Urothelium cell line (cell line): ENCODE measurements around the gene IRAK1BP1.
A peak's percentile ranks its signal among the peaks of the same experiment; 100 is the strongest.
"Not testable (repeated sequence)": the region's sequence is repeated elsewhere in the genome, so short reads cannot be mapped to it uniquely, and the experiment has no call there.

ENCODE experiments used
- DNase-seq: peaks from one replicate; pipeline ENCODE4 v3.0.0; 2011; ENCODE audit warnings: low spot score, mixed read lengths
- FAIRE-seq: peaks from 2 replicates; lab custom pipeline; 2011; peaks lifted over from hg19 to GRCh38; lab: Jason Lieb, UNC

The IRAK1BP1 gene, protein sequence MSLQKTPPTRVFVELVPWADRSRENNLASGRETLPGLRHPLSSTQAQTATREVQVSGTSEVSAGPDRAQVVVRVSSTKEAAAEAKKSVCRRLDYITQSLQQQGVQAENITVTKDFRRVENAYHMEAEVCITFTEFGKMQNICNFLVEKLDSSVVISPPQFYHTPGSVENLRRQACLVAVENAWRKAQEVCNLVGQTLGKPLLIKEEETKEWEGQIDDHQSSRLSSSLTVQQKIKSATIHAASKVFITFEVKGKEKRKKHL

DNA sequence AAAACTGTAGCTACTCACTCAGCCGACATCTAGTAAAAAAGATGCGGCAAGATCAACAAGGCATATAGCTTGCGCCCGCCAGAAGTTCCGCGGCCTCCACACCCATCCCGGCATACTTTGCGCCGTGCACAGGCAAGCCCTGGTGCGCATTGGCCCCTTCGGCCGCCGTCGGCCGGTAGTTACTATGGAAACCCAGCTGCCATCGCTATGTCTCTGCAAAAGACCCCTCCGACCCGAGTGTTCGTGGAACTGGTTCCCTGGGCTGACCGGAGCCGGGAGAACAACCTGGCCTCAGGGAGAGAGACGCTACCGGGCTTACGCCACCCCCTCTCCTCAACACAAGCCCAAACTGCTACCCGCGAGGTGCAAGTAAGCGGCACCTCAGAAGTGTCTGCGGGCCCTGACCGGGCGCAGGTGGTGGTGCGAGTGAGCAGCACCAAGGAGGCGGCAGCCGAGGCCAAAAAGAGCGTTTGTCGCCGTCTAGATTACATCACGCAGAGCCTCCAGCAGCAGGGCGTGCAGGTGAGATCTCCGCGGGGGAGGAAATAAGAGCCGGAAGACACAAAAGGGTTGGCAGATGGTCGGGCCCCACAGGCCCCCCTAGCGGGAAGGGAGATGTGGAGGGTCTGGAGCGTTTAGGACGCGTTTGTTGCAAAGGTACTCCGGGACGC lies at the start of gene IRAK1BP1:
Gene IRAK1BP1, plus strand, starts transcription at position 182 of the 671 bp plus-strand sequence. Its CDS starts 26 bp downstream, at position 208.
- DNase-seq (peak; percentile 85), FAIRE-seq (peak; percentile 52)

DNA sequence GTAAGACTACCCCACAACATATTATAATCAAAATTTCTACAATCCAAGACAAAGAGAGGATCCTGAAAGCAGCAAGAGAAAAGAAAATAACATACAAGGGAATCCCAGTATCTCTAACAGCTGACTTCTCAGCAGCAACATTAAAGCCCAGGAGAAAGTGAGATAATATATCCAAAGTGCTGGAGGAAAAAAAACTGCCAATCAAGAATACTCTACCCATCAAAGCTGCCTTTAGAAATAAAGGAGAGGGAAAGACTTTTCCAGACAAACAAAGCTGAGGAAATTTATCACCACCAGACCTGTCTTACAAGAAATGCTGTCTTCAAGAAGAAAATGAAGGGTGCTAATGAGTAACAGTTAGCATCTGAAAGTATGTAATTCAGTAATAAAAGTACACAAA lies 43.3 kb upstream of the IRAK1BP1 start:
- FAIRE-seq, result no peak
- no peak for DNase-seq

DNA sequence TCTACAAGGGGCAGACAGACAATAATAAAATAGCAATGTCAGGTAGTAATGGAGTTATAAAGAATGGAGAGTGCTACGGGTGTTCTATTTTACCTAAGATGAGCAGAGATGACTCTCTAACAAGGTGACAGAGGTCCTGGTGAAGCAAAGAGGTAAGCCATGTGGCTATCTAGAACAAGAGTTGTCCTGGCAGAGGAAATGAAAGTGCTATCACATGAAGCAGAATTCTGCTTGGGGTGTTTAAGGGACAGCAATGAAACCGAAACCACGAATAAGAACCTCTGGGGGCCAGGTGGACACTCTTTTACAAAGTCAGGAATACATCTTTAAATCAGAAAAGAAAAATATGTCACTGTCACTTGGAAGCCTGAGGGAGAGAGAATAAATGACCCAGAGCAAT lies 37.9 kb upstream of the IRAK1BP1 start:
- DNase-seq, result no peak
- no peak for FAIRE-seq

DNA sequence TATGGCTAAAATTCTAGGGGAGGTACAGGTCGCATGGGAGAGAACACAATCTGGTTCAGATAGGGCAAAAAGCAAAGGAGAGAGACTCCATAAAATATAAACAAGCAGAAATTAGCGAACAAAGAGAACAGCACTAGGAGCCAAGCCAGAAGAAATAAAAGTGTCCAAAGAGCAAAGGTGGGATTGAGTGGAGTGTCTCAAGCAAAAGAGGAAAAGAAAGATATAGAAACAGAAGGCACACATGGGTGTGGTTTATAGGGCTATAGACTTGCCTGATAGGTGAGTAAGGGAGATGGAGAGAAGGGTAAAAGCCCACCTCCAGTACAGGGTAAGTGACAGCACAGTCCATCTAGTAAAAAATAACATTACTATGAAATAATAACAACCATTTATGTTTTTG lies 36.5 kb upstream of the IRAK1BP1 start:
- FAIRE-seq, result no peak
- DNase-seq, result no peak

DNA sequence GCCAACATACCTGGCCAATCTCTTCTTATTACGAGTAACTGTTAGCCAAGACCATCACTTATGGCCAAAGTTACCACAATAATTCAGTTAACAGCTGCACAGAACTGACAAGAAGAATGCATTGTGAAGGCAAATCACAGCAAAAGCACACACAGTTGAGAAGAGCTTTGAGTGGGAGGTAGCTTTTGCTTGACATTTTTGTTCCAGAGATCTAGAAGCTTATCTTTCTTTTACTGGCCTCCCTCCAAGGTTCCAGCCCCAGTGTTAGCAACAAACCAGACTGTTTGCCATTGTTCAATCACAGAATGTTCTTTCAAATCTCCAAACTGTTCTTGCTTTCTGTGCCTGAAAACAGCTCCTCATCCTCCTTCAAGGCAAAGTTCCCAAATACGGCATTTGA lies 35.9 kb upstream of the IRAK1BP1 start:
- no peak for FAIRE-seq
- DNase-seq, result no peak

DNA sequence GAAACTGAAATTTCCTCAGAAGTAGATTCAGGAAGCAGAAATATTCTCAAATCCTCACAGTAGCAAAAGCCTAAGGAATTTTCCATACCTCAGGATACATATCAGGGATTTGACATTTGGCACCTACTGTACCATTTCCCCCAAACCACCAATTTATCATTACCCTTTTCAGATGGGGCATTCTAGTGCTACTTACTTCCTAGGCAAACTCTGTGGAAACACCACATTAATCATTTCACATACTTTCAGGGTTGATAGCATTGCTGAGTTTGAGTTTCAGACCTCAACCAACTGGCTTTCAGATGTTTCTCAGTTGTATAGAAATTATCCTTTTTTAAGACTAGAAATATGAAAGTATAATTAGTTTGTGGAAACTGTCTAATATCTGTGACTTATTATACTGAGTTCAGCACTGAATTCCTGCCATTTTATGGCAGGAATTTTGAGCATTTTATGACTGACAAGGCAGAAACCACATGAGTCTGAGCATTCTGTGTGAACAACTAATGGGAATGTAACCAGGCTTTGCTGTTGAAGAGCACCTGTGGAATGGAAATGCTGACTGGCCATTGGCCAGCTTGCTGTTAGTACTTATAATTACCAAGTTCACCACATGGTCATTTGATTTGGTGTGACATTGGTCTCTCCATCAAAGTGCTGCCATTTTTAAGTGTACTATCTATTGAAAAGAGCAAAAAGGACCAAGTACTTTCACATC lies 35.1 kb upstream of the IRAK1BP1 start:
- DNase-seq (no peak), FAIRE-seq (no peak)

DNA sequence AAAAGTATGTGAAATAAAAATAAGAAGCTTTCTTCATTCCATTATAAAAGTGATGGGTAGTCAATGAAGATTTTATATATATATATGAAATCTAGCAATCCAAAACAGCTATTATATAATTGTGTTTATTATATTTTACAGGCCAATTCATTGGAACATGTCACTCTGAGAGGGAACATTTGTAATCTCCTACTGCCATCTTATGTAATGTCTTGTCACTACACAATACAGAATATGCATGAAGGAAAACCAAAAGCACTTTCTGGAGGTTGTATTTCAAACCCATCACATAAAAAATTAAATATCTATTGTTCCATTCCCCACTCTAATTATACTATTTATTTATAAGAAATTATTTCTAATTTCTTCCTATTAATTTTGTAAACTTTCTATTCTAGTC lies 31.5 kb upstream of the IRAK1BP1 start:
- FAIRE-seq (no peak), DNase-seq (no peak)

DNA sequence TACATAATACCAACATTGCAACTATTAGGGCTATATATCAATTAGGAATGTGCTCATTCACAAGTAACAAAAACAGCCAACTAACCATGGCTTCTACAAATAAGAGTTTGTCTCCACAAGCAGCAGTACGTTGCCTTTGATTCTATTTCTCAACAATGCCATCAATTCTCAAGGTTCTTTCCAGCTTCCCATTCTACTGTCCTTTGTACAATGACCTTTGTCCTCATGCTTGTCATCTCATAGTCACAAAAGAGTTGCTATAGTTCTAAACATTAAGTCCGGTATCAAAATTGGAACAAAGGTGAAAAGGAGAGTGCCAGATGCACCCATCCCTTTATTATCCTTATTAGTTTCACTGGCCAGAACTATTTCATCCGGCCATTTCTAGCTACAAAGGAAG lies 30.8 kb upstream of the IRAK1BP1 start:
- FAIRE-seq, result no peak

DNA sequence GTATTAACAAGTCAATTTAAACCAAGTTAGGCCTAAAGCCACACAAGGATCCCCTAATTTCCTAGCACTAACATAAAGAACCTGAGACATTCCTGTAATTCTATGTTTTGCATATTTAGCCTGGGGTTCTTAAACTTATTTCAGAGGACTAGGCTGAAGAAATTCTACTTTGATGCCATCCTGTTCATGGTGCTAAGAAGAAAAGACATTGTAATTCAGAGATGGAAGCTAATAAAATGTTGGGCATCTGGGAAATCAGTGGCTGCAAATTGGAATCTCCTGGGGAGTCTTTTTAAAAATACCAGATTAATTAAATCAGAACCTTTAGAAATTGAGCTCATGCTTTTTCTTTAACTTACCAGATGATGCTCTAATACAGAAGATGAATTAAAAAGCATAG lies 26.2 kb upstream of the IRAK1BP1 start:
- no peak for FAIRE-seq

More for the DNA sequence above, 30.8 kb upstream of the IRAK1BP1 start:
- DNase-seq, result no peak

DNA sequence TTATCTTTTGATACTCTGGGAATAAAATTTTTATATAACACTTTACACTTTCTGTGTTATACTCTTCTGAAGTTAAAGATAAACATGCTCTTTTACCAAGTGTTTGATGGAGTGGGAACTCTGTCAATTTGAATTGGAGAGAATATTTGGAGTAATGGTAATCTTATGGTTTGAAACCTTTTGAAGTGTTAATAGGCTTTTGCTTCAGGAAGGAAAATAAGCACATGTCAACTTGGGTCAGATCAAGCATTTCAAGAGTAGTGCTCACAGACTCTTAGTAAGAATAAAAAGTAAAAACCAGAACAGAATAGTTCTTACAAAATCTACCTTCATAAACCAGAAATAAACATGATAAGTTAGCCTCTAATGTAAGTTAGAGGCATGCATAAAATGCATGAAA lies 24.4 kb upstream of the IRAK1BP1 start:
- FAIRE-seq (no peak), DNase-seq (no peak)

More for the DNA sequence above, 26.2 kb upstream of the IRAK1BP1 start:
- DNase-seq, result no peak

DNA sequence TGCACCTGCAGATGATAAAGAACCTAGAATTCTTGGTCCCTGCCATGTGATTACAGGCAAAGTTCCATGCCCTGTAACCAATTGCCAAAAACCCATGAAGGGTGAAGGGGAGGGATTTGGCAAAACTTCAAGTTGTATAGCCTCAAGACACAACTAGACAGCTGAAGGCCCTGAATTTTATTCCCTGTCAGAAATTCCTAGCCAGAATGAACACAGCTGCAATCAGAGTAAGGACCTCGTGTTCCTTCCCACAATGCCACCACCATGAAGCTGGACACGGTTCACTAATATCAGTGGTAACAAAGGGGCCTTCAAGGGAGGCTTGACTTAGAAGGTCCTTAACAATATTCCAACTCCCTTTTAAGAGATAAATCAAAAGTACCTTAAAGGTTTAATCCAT lies 22.5 kb upstream of the IRAK1BP1 start:
- DNase-seq (no peak), FAIRE-seq (no peak)

DNA sequence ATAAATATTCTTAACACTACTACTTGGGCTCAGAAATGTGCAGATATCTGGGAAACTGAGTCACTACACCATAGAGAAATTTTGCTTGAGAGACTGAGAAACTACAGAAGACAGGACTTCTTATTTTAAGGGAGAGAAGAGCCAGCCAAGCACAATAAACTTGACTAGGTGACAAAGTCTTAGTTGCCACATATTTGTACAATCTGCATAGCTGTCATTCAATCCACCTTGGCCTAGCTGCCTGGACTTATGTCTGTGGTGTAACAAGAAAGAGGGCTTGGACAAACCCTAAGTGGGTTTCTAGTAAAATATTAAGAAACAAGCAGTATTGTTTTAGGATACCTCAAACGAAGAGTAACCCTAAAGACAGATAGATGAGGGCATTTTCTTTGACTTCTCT lies 21.8 kb upstream of the IRAK1BP1 start:
- DNase-seq, result no peak
- no peak for FAIRE-seq

DNA sequence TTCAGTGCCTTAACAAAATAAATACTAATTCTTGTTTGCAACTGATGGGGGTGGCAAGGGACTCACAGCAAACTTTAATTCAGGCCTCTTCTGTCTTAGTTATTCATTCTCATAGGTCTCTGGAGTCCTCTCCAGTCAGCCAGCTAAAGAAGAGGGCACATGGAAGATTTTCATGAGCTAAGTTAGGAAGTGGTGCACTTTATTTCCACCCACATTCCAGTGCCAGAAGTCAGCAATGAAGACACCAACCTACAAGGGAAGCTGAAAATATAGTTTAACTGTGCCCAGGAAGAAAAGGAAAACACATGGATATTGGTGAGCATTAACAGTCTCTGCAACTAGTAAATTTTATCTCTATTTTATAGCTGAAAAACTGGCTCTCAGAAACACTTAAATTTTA lies 16.7 kb upstream of the IRAK1BP1 start:
- DNase-seq (no peak), FAIRE-seq (no peak)

DNA sequence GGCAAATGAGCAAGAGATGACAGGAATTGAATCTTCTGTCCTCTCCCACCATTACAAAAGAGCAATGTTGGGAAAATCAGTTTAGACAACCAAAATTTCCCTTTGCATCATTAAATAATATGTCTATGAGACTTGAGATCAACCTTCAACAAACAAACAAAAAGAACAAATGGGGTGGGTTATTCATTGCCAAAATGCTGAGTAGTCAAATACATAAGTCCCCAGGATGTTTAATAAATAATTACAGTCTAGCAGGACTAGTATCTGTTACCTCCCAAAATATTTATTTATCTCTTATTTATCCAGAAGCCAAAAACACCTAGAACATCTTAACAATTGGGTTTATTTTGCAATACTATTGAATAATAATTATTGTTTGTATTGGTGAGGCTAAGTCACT lies 16.2 kb upstream of the IRAK1BP1 start:
- DNase-seq (no peak), FAIRE-seq (no peak)

DNA sequence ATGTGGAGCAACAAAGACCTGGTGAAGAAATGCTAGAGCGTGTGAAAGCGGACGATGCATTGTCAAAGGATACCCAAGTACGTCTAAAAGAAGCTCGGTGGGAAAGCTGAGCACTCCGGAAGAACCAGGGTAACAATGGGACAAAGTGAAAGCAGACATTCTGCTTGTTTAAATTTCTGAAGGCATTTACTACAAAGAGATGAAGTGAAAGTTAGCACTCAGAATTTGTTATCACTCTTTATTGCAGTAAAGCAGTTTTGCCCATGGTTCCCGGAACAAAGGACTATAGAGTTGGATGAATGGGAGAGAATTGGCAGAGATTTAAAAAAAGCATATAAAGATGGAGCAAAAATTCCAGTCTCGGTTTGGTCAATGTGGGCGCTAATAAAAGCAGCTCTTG lies 12.8 kb upstream of the IRAK1BP1 start:
- DNase-seq, result no peak
- no peak for FAIRE-seq

DNA sequence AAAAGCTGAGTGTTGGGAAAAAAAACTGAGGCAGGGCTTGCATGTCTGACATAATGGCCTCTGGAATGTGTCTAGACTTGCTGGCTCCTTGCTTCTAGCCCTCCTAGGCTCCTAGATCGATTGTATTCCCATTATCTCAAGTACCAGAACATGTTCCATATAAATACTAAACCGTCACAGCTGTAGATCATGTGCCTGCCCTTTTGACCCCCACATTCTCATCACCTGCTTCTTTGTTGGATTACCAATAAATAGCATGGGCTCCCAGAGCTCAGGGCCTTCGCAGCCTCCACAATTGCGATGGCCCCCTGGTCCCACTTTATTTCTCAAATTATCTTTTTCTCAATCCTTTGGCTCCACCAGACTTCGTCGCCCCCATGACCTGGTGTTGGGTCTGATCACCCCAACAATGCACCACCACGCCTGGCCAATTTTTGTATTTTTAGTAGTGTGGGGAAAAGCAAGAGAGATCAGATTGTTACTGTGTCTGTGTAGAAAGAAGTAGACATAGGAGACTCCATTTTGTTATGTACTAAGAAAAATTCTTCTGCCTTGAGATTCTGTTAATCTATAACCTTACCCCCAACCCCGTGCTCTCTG lies 8.9 kb upstream of the IRAK1BP1 start:
- not testable (repeated sequence) for DNase-seq, FAIRE-seq

DNA sequence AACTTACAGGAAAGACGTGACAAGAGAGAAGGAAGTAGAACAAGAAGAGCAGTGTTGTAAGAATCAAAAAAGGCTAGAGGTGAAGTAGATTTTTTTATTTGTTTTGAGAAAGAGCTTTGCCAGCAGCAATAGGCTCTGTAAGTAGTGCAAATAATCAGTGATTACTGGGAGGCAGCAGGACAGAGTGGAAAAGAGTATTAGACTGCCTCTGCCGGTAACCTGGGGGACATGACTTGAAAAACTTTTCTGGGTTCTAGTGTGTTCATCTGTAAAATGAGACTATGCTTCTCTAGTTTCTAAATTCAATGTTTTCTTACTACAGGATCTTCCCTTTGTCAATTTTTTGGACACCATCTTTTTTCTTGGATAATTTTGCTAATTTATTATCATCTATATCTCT lies 5.8 kb upstream of the IRAK1BP1 start:
- FAIRE-seq, result no peak
- DNase-seq, result peak; percentile 4

DNA sequence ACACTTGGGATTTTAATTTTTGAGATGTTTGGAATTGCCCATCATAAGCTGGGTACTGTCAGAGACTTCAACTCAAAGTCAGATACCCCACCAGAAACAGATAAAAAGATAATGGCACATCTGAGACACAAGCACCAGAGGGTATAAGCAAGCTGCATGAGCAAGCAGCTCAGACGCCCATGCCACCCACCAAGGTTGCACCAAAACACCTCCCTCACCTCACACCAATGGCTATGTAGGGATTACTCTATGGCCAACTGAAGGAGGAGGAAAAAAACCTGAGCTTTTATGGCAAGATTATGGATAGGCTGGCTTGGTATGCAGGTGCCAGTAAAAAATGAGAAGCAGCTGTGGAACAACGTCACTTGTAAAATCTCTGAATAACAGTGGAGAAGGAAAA lies 3.8 kb upstream of the IRAK1BP1 start:
- FAIRE-seq (no peak), DNase-seq (no peak)

DNA sequence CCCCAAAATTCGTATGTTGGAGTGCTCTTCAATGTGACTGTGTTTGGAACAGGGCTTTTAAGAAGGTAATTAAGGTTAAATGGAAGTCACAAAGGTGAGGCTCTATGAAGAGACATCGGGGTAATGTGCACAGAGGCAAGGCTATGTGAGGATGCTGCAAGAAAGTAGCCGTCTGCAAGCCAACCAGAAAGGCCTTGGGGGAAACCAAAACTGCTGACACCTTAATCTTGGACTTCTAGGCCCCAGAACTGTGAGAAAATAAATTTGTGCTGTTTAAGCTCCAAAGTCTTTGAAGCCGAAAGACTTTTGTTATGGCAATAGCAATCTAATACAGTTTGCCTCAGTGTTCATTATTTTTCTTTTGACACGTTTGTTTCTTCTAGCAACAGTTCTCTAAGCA lies 2.4 kb upstream of the IRAK1BP1 start:
- no peak for DNase-seq
- no peak for FAIRE-seq

DNA sequence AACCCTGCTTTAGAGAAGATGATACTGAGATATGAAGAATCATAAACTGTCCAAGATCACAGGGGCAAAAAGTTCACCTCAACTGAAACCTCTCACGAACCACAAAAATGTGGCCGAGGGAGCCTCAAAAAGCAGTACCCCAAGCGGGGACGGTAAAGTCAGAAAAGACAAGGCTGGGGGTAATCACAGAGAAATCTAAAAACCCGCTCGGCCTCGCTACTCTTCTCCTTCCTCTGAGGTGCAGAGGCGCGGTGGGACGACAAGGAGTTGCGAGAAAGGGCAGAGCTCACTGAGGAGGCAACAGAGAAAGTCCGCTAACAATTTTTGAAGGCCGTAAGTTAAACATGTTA lies 356 bp upstream of the IRAK1BP1 start:
- DNase-seq (no peak), FAIRE-seq (no peak)

DNA sequence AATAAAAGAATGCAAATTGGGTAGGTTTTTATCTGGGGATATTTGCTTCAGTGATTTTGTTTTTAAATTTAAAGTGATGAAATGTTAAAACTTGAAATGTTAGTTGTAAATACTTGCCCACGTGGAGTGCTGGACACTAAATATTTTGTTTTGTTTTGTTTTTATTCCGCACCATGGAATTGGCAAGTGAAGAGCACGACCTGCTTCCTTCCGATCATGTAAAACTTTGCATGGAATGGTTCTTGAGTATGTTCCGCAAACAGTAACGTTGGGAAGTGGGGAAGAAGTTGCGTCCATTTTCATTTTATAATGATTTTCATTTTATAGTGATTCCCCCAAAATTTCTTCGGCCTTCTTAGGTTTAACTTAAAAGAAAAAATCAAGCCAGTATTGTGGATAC lies 765 bp downstream of the IRAK1BP1 start:
- FAIRE-seq, result no peak
- DNase-seq, result no peak

DNA sequence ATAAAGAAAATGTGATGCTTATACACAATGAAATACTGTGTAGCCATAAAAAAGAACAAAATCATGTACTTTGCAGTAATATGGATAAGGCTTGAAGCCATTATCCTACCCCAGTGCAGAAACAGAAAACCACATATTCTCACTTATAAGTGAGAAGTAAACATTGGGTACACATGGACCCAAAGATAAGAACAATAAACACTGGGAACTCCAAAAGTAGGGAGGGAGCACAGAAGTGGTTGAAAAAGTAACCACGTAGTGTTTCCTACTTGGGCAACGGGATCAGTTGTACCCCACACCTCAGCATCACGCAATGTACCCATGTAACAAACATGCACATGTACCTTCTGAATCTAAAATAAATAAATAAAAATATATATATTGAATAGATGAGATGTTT lies 8.2 kb downstream of the IRAK1BP1 start:
- FAIRE-seq, result no peak
- DNase-seq, result no peak
